Progenitor cell of endocrine pancreas (in vitro differentiated cells): ENCODE results near the gene CUEDC1. TPM values are rescaled to one million over a fixed set of nuclear protein-coding genes. Genes with fewer than 3 reads are reported as not detected.
"Not testable (repeated sequence)": the region's sequence is repeated elsewhere in the genome, so short reads cannot be mapped to it uniquely, and the experiment has no call there.

Experiments
- DNase-seq: peaks from one replicate; pipeline ENCODE4 v3.0.0; 2021; ENCODE audit warnings: low spot score; ENCODE audit not compliant: unreplicated experiment
- H3K27ac Mint-ChIP-seq: 2 replicates; pipeline ENCODE4 v1.8.0; 2021; ENCODE audit warnings: mild to moderate bottlenecking, moderate library complexity, mixed read lengths
- H3K27me3 Mint-ChIP-seq: 2 replicates; pipeline ENCODE4 v1.8.0; 2021; ENCODE audit warnings: mixed read lengths
- H3K36me3 Mint-ChIP-seq: 2 replicates; pipeline ENCODE4 v1.8.0; 2022; ENCODE audit warnings: mixed read lengths; ENCODE audit not compliant: insufficient read depth
- H3K4me1 Mint-ChIP-seq: 2 replicates; pipeline ENCODE4 v1.8.0; 2021; ENCODE audit warnings: low read depth, mixed read lengths
- H3K4me3 Mint-ChIP-seq: 2 replicates; pipeline ENCODE4 v1.8.0; 2021; ENCODE audit warnings: low read depth, mild to moderate bottlenecking, moderate library complexity, mixed read lengths
- H3K9me3 Mint-ChIP-seq: 2 replicates; pipeline ENCODE4 v1.8.0; 2021; ENCODE audit warnings: low read depth, mixed read lengths
- CTCF ChIP-seq: fragments of 200-600 bp; sonication (generic); IDR thresholded peaks from one replicate; pipeline ENCODE4 v1.5.0; 2021; ENCODE audit warnings: antibody characterized with exemption, mild to moderate bottlenecking; ENCODE audit not compliant: unreplicated experiment
- total RNA-seq: library from RNA; stranded (reverse); gene quantifications from 2 replicates; pipeline ENCODE4 v1.2.1, GENCODE V29; 2021

The CUEDC1 gene
- total RNA-seq, 1 donor from 2014 or later = 30.8 TPM

DNA sequence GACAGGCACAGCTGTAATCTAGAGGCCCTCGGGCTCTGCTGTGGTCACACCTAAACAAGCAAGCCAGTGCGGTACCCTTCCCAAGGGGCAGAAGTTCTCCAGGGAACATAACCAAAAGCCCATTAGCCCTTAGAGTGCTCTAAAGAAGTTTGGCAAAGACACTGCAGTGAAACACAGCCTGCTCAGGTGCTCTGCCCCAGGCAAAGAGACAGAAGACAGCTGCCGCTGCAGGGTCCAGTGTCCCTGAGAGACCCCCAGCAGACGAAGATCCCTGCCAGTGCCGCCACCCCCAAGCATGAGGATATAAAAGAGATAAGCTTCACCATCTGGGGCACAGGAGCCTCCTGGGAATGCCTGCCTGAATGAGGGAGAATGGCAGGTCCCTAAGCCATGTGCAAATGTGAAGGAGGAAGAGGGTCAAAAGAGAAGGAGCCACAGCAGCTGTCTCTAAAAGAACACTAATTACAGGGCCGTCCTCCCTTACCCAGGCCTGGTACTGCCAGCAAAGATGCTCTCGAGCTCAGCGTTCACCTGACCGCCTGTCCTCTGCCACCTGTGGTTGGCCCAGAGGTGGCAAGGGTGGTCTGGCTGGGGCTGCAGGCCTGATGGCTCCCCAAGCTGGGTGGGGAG lies 29.7 kb downstream of the CUEDC1 start:
- no peak for DNase-seq
- H3K27ac Mint-ChIP-seq = no peak overlapping the region
- H3K9me3 Mint-ChIP-seq = no peaks in the 10 kb centered on the region
- no peak for TF ChIP-seq CTCF
- H3K36me3 Mint-ChIP-seq = no peaks in the 10 kb centered on the region
- H3K4me3 Mint-ChIP-seq = no peak overlapping the region
- no peaks in the 10 kb centered on the region for H3K27me3 Mint-ChIP-seq
- peaks cover 31% of the 10 kb centered on the region for H3K4me1 Mint-ChIP-seq

- Mint-ChIP-seq H3K4me3 (no peak overlapping the region), H3K36me3 (no peaks in the 10 kb centered on the region), H3K4me1 (peaks cover 34% of the 10 kb centered on the region), H3K9me3 (no peaks in the 10 kb centered on the region), H3K27me3 (no peaks in the 10 kb centered on the region), H3K27ac (peak overlapping the region; percentile 21)
- no peak for DNase-seq
- TF ChIP-seq CTCF = no peak
Observed at GRCh38 chr17:57924677-57925076, 30.5 kb downstream of the CUEDC1 start.

DNA sequence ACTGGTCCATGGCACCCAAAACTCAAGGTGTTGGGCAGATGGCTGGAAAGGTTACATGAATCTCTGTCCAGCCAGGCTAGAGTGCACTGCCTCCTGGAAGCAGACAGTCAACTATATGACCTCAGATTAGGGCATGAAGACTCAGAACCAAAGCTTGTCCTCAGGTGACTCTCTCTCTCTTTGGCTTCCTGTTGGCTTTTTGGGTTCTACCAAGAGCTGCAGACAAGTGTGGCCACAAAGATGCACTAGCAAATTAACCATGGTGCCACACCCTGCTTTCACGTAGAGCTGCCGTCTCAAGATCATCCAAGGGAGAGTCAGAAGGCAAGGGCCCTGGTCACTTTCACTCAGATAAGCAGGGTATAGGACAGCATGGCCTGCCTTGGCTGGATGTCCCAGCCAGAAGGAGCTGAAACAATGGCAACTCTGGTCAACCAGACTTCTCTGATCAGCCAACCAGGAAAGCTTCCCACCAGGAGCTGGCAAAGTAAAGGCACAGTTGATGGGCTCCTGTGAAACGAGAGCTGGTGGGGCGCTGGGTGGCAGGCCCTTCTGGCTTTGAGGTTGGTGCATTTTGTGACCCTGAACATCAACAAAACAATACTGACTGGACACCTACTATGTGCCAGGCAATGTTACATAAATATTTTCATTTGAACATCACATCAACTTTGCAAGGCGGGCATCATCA lies 31.9 kb downstream of the CUEDC1 start:
- peaks cover 34% of the 10 kb centered on the region for H3K4me1 Mint-ChIP-seq
- H3K36me3 Mint-ChIP-seq = no peaks in the 10 kb centered on the region
- H3K4me3 Mint-ChIP-seq = no peak overlapping the region
- H3K27ac Mint-ChIP-seq = no peak overlapping the region
- no peaks in the 10 kb centered on the region for H3K27me3 Mint-ChIP-seq
- no peak for DNase-seq
- H3K9me3 Mint-ChIP-seq = no peaks in the 10 kb centered on the region
- no peak for TF ChIP-seq CTCF

- not testable (repeated sequence) for H3K4me3 Mint-ChIP-seq, H3K9me3 Mint-ChIP-seq, H3K36me3 Mint-ChIP-seq, H3K27ac Mint-ChIP-seq, DNase-seq, H3K27me3 Mint-ChIP-seq
- peaks cover 40% of the 10 kb centered on the region for H3K4me1 Mint-ChIP-seq
Observed at GRCh38 chr17:57922745-57923144, 32.5 kb downstream of the CUEDC1 start.

DNA sequence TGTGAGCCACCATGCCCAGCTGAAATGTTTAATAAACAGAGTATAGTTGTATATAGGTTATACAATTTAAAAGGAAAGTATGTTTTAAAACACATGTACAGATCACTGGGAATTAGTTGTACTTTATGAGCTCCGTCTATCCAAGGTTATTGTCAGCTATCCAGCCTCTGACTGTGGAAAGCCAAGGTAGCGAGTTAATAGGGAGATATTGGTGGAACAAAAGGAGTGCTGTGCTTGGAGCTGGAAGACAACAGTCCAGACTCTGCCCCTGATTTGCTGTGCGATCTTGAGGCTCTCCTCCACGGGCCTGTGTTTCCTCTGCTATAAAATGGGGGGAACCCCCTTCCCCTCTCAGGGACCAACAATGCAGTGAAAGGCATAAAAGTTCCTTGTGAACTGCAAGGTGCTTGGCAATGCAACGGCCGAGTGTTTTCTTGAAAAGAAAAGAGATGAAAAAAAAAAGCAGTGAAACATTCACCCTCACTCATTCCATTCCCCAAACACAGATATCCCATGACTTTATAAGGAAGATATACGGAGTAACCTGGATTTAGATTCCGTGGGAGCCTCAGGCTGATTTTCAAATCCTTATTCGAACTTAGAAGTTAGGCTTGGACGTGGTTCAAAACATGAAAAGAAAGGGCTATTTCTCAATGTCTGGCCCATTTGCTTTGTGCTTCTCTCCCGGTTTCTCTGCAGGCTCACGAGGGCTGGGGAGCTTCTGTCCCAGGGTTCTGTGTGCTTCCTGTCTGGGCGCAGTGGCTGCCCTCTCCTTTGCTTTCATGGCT lies 34.1 kb downstream of the CUEDC1 start:
- Mint-ChIP-seq H3K4me1 (peaks cover 41% of the 10 kb centered on the region), H3K9me3 (no peaks in the 10 kb centered on the region), H3K27me3 (no peaks in the 10 kb centered on the region), H3K4me3 (no peak overlapping the region), H3K36me3 (no peaks in the 10 kb centered on the region), H3K27ac (peak overlapping the region; percentile 43)
- TF ChIP-seq CTCF = no peak
- DNase-seq = no peak
